Prostate gland (tissue), 2 donors: ENCODE results near the gene MIR17HG. TPM values are rescaled to one million over a fixed set of nuclear protein-coding genes. Genes with fewer than 3 reads are reported as not detected.
"Not testable (repeated sequence)": the region's sequence is repeated elsewhere in the genome, so short reads cannot be mapped to it uniquely, and the experiment has no call there.

ENCODE experiments used
- DNase-seq: peaks from one replicate; pipeline ENCODE4 v3.0.0-alpha.2; 2019; ENCODE audit warnings: low spot score
- H3K27ac ChIP-seq, 2 donors: fragments of 200-600 bp; sonication (generic); 2 replicates each; pipeline ENCODE4 v1.5.1; 2017 to 2019
- H3K27me3 ChIP-seq: fragments of 200-600 bp; sonication (generic); replicated peaks from 2 replicates; pipeline ENCODE4 v1.5.1; 2019; ENCODE audit not compliant: insufficient read depth
- H3K36me3 ChIP-seq, 2 donors: fragments of 200-600 bp; sonication (generic); 1 replicate in 1 of 2; 2 replicates in 1 of 2; pipeline versions ENCODE4 v1.5.1 to v1.8.1; 2017 to 2019
- H3K4me1 ChIP-seq: fragments of 200-600 bp; sonication (generic); replicated peaks from 2 replicates; pipeline ENCODE4 v1.5.1; 2019
- H3K4me3 ChIP-seq, 2 donors: fragments of 200-600 bp; sonication (generic); 2 replicates each; pipeline ENCODE4 v1.5.1; 2017 to 2019
- H3K9me3 ChIP-seq: fragments of 200-600 bp; sonication (generic); 2 replicates; pipeline ENCODE4 v1.5.1; 2017
- CTCF ChIP-seq, 4 experiments: fragments of 200-600 bp in 2 of 4; fragments of 450-650 bp in 2 of 4; sonication (generic) in 2 of 4; IDR thresholded peaks; 1 replicate in 3 of 4; 2 replicates in 1 of 4; pipeline ENCODE4 v1.5.1; 2016 to 2019; ENCODE audit warnings: antibody characterized with exemption in 4 of 4, mild to moderate bottlenecking in 2 of 4, moderate library complexity in 2 of 4
- POLR2A ChIP-seq: fragments of 450-650 bp; IDR thresholded peaks from one replicate; pipeline ENCODE4 v1.6.1; 2016; ENCODE audit warnings: antibody characterized with exemption, mild to moderate bottlenecking
- POLR2AphosphoS5 ChIP-seq: sonication (generic); formaldehyde crosslinking; IDR thresholded peaks from one replicate; pipeline ENCODE4 v1.6.1; 2017; ENCODE audit warnings: antibody characterized with exemption
- WGBS: methylation state at CpG from one replicate; pipeline ENCODE4 v1.1.5; 2018; 5-methylcytosine and 5-hydroxymethylcytosine counted together
- intact Hi-C: fragments of 100-400 bp; cut with DNase I; formaldehyde crosslinking; loops from one replicate; pipeline ENCODE4 v1.14.2; 2022
- total RNA-seq, 2 donors: library from RNA; depleted of rRNA; stranded (reverse); fragments of >200 nt; gene quantifications; one replicate each; pipeline ENCODE4 v1.1.0, GENCODE V29; 2016

The MIR17HG gene
- total RNA-seq, 2 donors from 2014 or later: 1.0 to 2.9 TPM

GRCh38 chr13:91349992-91350911, 2.8 kb downstream of the MIR17HG start:
- whole genome bisulfite sequencing: 52% methylated on average over 5 of the region's 5 CpGs
- H3K4me1 ChIP-seq: no peaks in the 10 kb centered on the region
- intact Hi-C loops: no loop called here
- no peaks in the 10 kb centered on the region for H3K27me3 ChIP-seq
- H3K27ac ChIP-seq: no peak overlapping the region
- TF ChIP-seq CTCF (IDR thresholded peaks at IDR 0.05) (no peak), POLR2AphosphoS5 (no peak), POLR2A (no peak)
- no peaks in the 10 kb centered on the region for H3K9me3 ChIP-seq
- DNase-seq: no peak
- no peaks in the 10 kb centered on the region for H3K36me3 ChIP-seq
- no peak overlapping the region for H3K4me3 ChIP-seq

- H3K36me3 ChIP-seq: no peaks in the 10 kb centered on the region
- TF ChIP-seq CTCF (IDR thresholded peaks at IDR 0.05): no peak
- TF ChIP-seq POLR2AphosphoS5: no peak
- no peak for TF ChIP-seq POLR2A
- WGBS: 79% methylated on average over 5 of the region's 5 CpGs
- intact Hi-C loops: no loop called here
- H3K4me3 ChIP-seq: no peak overlapping the region
- no peaks in the 10 kb centered on the region for H3K4me1 ChIP-seq
- no peak for DNase-seq
- no peaks in the 10 kb centered on the region for H3K9me3 ChIP-seq
- H3K27ac ChIP-seq: no peak overlapping the region
- no peaks in the 10 kb centered on the region for H3K27me3 ChIP-seq
Observed at GRCh38 chr13:91351123-91351522, 3.6 kb downstream of the MIR17HG start.

- TF ChIP-seq POLR2A: no peak
- no peak for TF ChIP-seq CTCF (IDR thresholded peaks at IDR 0.05)
- TF ChIP-seq POLR2AphosphoS5: no peak
- H3K27ac ChIP-seq: no peak overlapping the region
- no peaks in the 10 kb centered on the region for H3K4me1 ChIP-seq
- H3K27me3 ChIP-seq: no peaks in the 10 kb centered on the region
- intact Hi-C loops: no loop called here
- WGBS: 90% methylated on average over 2 of the region's 2 CpGs
- DNase-seq: no peak
- no peak overlapping the region for H3K4me3 ChIP-seq
- no peaks in the 10 kb centered on the region for H3K36me3 ChIP-seq
- H3K9me3 ChIP-seq: no peaks in the 10 kb centered on the region
Observed at GRCh38 chr13:91351980-91352379, 4.5 kb downstream of the MIR17HG start.

- WGBS: 85% methylated on average over 7 of the region's 7 CpGs
- H3K27ac ChIP-seq, H3K36me3 ChIP-seq, H3K9me3 ChIP-seq, DNase-seq, intact Hi-C loops, H3K4me1 ChIP-seq, H3K4me3 ChIP-seq, H3K27me3 ChIP-seq: not testable (repeated sequence)
Observed at GRCh38 chr13:91352891-91353290, 5.4 kb downstream of the MIR17HG start.

GRCh38 chr13:91353494-91353893, 6.0 kb downstream of the MIR17HG start:
- Histone ChIP-seq H3K9me3 (no peaks in the 10 kb centered on the region), H3K4me3 (no peak overlapping the region), H3K27me3 (no peaks in the 10 kb centered on the region), H3K4me1 (no peaks in the 10 kb centered on the region), H3K27ac (no peak overlapping the region), H3K36me3 (no peaks in the 10 kb centered on the region)
- DNase-seq: no peak
- intact Hi-C loops: no loop called here
- WGBS: 8% methylated on average over 1 of the region's 1 CpG
- TF ChIP-seq POLR2AphosphoS5: no peak
- TF ChIP-seq POLR2A: no peak
- no peak for TF ChIP-seq CTCF (IDR thresholded peaks at IDR 0.05)
